HL-60 (cell line): ENCODE results near the gene MND1.

Experiments
- DNase-seq, 2 experiments: peaks; one replicate each; pipeline ENCODE4 v3.0.0-alpha.2; 2010 to 2020; ENCODE audit warnings: low read depth in 1 of 2, low spot score in 1 of 2
- H3K27ac ChIP-seq: fragments of 250-450 bp; sonication (Bioruptor Pico); replicated peaks from 2 replicates; pipeline ENCODE4 v1.5.1; 2020; ENCODE audit warnings: mild to moderate bottlenecking, moderate library complexity
- H3K27me3 ChIP-seq: fragments of 250-450 bp; sonication (Bioruptor Pico); 2 replicates; pipeline ENCODE4 v1.5.1; 2021; ENCODE audit warnings: mild to moderate bottlenecking, moderate library complexity; ENCODE audit not compliant: insufficient read depth, poor library complexity, severe bottlenecking
- H3K4me3 ChIP-seq: replicated peaks from 2 replicates; pipeline ENCODE4 v1.5.1; 2011; ENCODE audit warnings: mild to moderate bottlenecking, control low read depth, low read length; ENCODE audit not compliant: insufficient read depth
- CTCF ChIP-seq: IDR thresholded peaks from one replicate; pipeline ENCODE4 v1.5.1; 2011; ENCODE audit warnings: low read length, control low read depth, inconsistent platforms; ENCODE audit not compliant: insufficient read depth
- GABPA ChIP-seq: IDR thresholded peaks from 2 replicates; pipeline ENCODE4 v1.6.1; 2012; ENCODE audit warnings: low read depth
- POLR2AphosphoS5 ChIP-seq: IDR thresholded peaks from 2 replicates; pipeline ENCODE4 v1.6.1; 2012; ENCODE audit warnings: low read depth
- REST ChIP-seq: IDR thresholded peaks from 2 replicates; pipeline ENCODE4 v1.6.1; 2012; ENCODE audit warnings: low read depth; ENCODE audit not compliant: insufficient replicate concordance
- SPI1 ChIP-seq: IDR thresholded peaks from 2 replicates; pipeline ENCODE4 v1.6.1; 2012; ENCODE audit warnings: low read depth, mild to moderate bottlenecking, borderline replicate concordance
- long read RNA-seq: library from polyadenylated mRNA; unstranded; transcript quantifications from one replicate; pipeline ENCODE4 v2.0.0, GENCODE V29; 2020

The MND1 gene
- long read RNA-seq, transcript MND1-201 (8 exons, 968 nt), result major isoform, 30 of 40 reads
- long read RNA-seq, partial matches to known transcripts, result 2 of 40 reads
- long read RNA-seq, other reads (novel, unspliced or antisense), result 7 of 40 reads

GRCh38 chr4:153344131-153345011 lies at the start of gene MND1:
Gene MND1 (plus strand): TSS chr4:153344688. CDS start chr4:153344738, 50 bp downstream.
- TF ChIP-seq POLR2AphosphoS5 (peak; percentile 83), SPI1 (0 out of 2 replicates have a peak, but pooled peaks have one; percentile 0), REST (peak; percentile 6), GABPA (0 out of 2 replicates have a peak, but pooled peaks have one; percentile 12), CTCF (peak; percentile 51)
- Histone ChIP-seq H3K4me3 (peak within 1 kb of the TSS; percentile 63), H3K27me3 (no peaks in the 10 kb centered on the region), H3K27ac (peak within 1 kb of the TSS; percentile 96)
- peak; percentile 72 to 92 for DNase-seq

- no peaks in the 10 kb centered on the region for H3K27me3 ChIP-seq
- no peak overlapping the region for H3K4me3 ChIP-seq
- no peak for DNase-seq
- no peak overlapping the region for H3K27ac ChIP-seq
- TF ChIP-seq POLR2AphosphoS5 (no peak), GABPA (no peak), SPI1 (no peak), REST (no peak), CTCF (no peak)
Measured at GRCh38 chr4:153295131-153295755, 49.2 kb upstream of the MND1 start.

GRCh38 chr4:153296040-153296823 lies 48.3 kb upstream of the MND1 start:
- H3K4me3 ChIP-seq, result no peak overlapping the region; the same call in 1 of the 2 replicates
- no peak overlapping the region for H3K27ac ChIP-seq
- H3K27me3 ChIP-seq, result no peaks in the 10 kb centered on the region
- no peak for TF ChIP-seq SPI1
- TF ChIP-seq CTCF, result no peak
- no peak for TF ChIP-seq GABPA
- TF ChIP-seq REST, result no peak
- no peak for TF ChIP-seq POLR2AphosphoS5
- no peak for DNase-seq
